ENCODE data around the gene ADCY5. TPM values are rescaled to one million over a fixed set of nuclear protein-coding genes. Genes with fewer than 3 reads are reported as not detected.

The ADCY5 gene
- total RNA-seq, 4 donors from 2014 or later: 14.0 to 86.8 (median 41.5) TPM

DNA sequence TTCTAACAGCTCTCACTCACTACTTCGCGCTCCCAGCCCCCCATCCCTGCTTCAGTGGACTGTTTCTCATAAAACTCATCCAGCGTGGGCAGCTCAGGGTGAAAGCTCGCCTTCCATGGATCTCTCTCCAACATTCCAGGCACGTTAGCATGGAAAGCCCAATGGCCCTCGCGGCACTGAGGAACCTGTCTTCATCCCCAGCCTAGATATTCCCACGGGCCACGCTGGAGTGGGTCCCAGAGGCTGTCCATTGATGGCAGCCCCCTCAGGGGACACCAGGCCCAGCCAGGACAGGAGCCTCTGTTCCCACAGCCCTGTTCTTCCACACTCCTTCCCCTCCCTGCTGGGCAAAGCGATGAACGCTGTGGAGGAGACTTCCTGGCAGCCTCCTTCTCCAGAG is 126.0 kb downstream of the ADCY5 start:
- TF ChIP-seq, protein P1, sequence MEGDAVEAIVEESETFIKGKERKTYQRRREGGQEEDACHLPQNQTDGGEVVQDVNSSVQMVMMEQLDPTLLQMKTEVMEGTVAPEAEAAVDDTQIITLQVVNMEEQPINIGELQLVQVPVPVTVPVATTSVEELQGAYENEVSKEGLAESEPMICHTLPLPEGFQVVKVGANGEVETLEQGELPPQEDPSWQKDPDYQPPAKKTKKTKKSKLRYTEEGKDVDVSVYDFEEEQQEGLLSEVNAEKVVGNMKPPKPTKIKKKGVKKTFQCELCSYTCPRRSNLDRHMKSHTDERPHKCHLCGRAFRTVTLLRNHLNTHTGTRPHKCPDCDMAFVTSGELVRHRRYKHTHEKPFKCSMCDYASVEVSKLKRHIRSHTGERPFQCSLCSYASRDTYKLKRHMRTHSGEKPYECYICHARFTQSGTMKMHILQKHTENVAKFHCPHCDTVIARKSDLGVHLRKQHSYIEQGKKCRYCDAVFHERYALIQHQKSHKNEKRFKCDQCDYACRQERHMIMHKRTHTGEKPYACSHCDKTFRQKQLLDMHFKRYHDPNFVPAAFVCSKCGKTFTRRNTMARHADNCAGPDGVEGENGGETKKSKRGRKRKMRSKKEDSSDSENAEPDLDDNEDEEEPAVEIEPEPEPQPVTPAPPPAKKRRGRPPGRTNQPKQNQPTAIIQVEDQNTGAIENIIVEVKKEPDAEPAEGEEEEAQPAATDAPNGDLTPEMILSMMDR (IDR thresholded peaks at IDR 0.05): no peak
- ATAC-seq (ENCODE audit: low FRiP score) (no peak), DNase-seq (ENCODE audit: low spot score) (no peak)

DNA sequence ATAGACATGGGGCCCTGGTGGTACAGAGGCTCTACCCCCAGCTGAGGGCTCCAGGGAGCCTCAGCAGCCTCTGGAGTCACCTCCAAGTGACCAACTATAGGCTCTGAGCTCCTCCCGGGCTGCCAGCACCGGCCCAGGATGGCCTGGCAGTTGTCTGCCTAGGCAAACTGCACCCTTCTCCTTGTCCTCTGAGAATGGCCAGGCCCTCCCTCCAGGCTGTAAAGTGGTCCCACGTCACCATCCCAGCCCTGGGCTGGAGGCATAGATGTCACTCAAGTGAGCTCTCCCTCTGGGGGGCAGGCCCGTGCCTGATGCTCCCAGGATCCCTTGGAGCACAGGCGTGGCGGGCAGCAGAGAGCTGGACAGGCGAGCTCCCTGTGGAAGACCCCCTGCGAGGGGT is 127.1 kb downstream of the ADCY5 start:
- DNase-seq (ENCODE audit: low spot score): no peak
- ATAC-seq (ENCODE audit: low FRiP score): no peak
- TF ChIP-seq, protein P1 (IDR thresholded peaks at IDR 0.05): no peak

GRCh38 chr3:123320221-123320620 is 128.7 kb downstream of the ADCY5 start:
- ATAC-seq (ENCODE audit: low FRiP score) (no peak), DNase-seq (ENCODE audit: low spot score) (no peak)
- TF ChIP-seq, protein P1 (IDR thresholded peaks at IDR 0.05): no peak

- TF ChIP-seq, protein P1 (IDR thresholded peaks at IDR 0.05): no peak
- no peak for DNase-seq (ENCODE audit: low spot score)
- no peak for ATAC-seq (ENCODE audit: low FRiP score)
Observed at GRCh38 chr3:123319760-123320159, 129.1 kb downstream of the ADCY5 start.

DNA sequence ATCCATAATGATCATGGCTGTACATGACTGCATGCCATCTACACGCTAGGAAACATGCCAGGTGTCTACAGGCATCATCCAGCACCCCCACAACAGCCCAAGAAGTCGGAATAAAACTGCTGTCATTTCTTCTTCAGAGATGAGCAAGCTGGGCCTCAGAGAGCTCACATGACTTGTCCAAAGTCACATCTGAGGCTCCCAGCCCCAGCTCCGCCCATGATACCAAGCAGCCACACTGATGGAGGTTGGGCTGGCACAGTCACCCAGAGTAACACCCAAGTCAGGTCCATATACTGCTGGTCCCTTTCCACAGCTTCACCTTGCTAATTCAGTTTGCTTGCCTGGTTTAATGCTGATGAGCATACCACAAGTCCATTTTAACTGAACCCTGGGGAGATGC is 130.5 kb downstream of the ADCY5 start:
- no peak for ATAC-seq (ENCODE audit: low FRiP score)

DNA sequence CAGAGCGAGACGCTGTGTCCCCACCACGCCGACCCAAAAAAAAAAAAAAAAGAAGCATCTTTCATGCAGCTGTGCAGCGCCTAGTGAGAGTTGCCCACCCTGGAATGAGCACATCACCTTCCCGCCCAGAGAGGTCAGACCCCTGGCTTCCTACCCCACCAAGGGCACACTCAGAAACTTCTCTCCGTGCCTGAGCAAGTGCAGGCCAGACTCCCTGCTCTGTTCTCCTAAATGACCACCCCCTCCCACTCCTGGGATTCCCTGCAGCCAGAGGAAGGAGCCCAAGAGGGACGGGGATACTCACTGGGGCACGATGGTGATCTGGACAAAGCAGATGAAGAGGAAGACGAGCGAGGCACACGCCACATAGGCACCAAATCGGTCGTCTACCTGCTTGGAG is 131.2 kb downstream of the ADCY5 start:
- DNase-seq (ENCODE audit: low spot score) (no peak), ATAC-seq (ENCODE audit: low FRiP score) (no peak)
- TF ChIP-seq, protein P1 (IDR thresholded peaks at IDR 0.05): no peak

More for the DNA sequence above, 130.5 kb downstream of the ADCY5 start:
- TF ChIP-seq, protein P1 (IDR thresholded peaks at IDR 0.05): no peak
- no peak for DNase-seq (ENCODE audit: low spot score)

GRCh38 chr3:123315271-123315595 is 133.7 kb downstream of the ADCY5 start:
- DNase-seq (ENCODE audit: low spot score) (no peak), ATAC-seq (ENCODE audit: low FRiP score) (no peak)
- TF ChIP-seq, protein P1 (IDR thresholded peaks at IDR 0.05): no peak
